Spleen (tissue), 11 donors: ENCODE measurements around the gene FBXO41. TPM values are rescaled to one million over a fixed set of nuclear protein-coding genes. Genes with fewer than 3 reads are reported as not detected.
A peak's percentile ranks its signal among the peaks of the same experiment; 100 is the strongest.

Source experiments
- DNase-seq: peaks from one replicate; pipeline ENCODE4 v3.0.0-alpha.2; 2020
- H3K27ac ChIP-seq, 8 donors: fragments of 200-600 bp; sonication (generic) in 7 of 8; 1 replicate in 4 of 8; 2 replicates in 4 of 8; pipeline versions ENCODE4 v1.5.0 to v1.8.0; 2016 to 2021; ENCODE audit warnings: inconsistent platforms in 4 of 8, mild to moderate bottlenecking in 4 of 8, moderate library complexity in 1 of 8
- H3K27me3 ChIP-seq, 7 donors: fragments of 200-600 bp; sonication (generic) in 6 of 7; replicated peaks in 1 of 7; 1 replicate in 4 of 7; 2 replicates in 3 of 7; pipeline versions ENCODE4 v1.5.0 to v1.8.0; 2016 to 2021; ENCODE audit warnings: inconsistent platforms in 3 of 7, mild to moderate bottlenecking in 1 of 7
- H3K36me3 ChIP-seq, 6 donors: fragments of 200-600 bp; sonication (generic) in 5 of 6; 1 replicate in 4 of 6; 2 replicates in 2 of 6; pipeline versions ENCODE4 v1.5.0 to v1.8.0; 2016 to 2021; ENCODE audit warnings: inconsistent platforms in 2 of 6
- H3K4me1 ChIP-seq, 6 donors: fragments of 200-600 bp; sonication (generic) in 5 of 6; 1 replicate in 3 of 6; 2 replicates in 3 of 6; pipeline versions ENCODE4 v1.5.0 to v1.8.0; 2016 to 2021; ENCODE audit warnings: inconsistent platforms in 3 of 6
- H3K4me3 ChIP-seq, 8 donors: fragments of 200-600 bp; sonication (generic) in 7 of 8; 1 replicate in 4 of 8; 2 replicates in 4 of 8; pipeline versions ENCODE4 v1.5.0 to v1.8.0; 2016 to 2021; ENCODE audit warnings: inconsistent platforms in 4 of 8, mild to moderate bottlenecking in 4 of 8, moderate library complexity in 2 of 8
- H3K9me3 ChIP-seq, 8 donors: fragments of 200-600 bp; sonication (generic) in 7 of 8; 1 replicate in 4 of 8; 2 replicates in 4 of 8; pipeline versions ENCODE4 v1.5.0 to v1.8.0; 2016 to 2021; ENCODE audit warnings: inconsistent platforms in 4 of 8
- POLR2A ChIP-seq, 3 donors: fragments of 450-650 bp; IDR thresholded peaks; one replicate each; pipeline ENCODE4 v1.5.1; 2017; ENCODE audit warnings: antibody characterized with exemption in 3 of 3, mild to moderate bottlenecking in 1 of 3
- POLR2AphosphoS5 ChIP-seq, 3 donors: sonication (generic); formaldehyde crosslinking; IDR thresholded peaks; one replicate each; pipeline ENCODE4 v1.5.1; 2017; ENCODE audit warnings: antibody characterized with exemption in 3 of 3
- WGBS, 5 donors: extraction: QIAGEN DNeasy Blood & Tissue Kit in 3 of 5; methylation state at CpG; one replicate each; pipeline versions ENCODE4 v1.1.5 to v1.1.7; 2013 to 2018; 5-methylcytosine and 5-hydroxymethylcytosine counted together
- intact Hi-C: fragments of 100-400 bp; cut with DNase I; formaldehyde crosslinking; loops from one replicate; pipeline ENCODE4 v1.15.0; 2023; ENCODE audit warnings: low total_unique reads
- polyA plus RNA-seq, 3 donors: library from polyadenylated mRNA; stranded (reverse); fragments of 200-250 nt; gene quantifications; one replicate each; pipeline ENCODE4 v1.2.1, GENCODE V29; 2013
- total RNA-seq, 7 donors: library from RNA; depleted of rRNA in 3 of 7; stranded (reverse); fragments of >200 nt in 3 of 7; fragmentation: NEBNext Ultra II Directional in 4 of 7; extraction: Animal tissue kit (Norgen Biotek cat#: 25700) in 4 of 7; gene quantifications; one replicate each; pipeline versions ENCODE4 v1.1.0 to v1.2.1, GENCODE V29; 2016 to 2021
- TF ChIP-seq, protein P1 (sequence below), 11 experiments: fragments of 200-600 bp in 7 of 11; fragments of 450-650 bp in 4 of 11; sonication (generic) in 4 of 11; IDR thresholded peaks in 8 of 11; conservative IDR thresholded peaks in 3 of 11; 1 replicate in 7 of 11; 2 replicates in 4 of 11; pipeline versions ENCODE4 v1.4.0 to v1.8.0; 2016 to 2021; ENCODE audit warnings: antibody characterized with exemption in 11 of 11, inconsistent platforms in 4 of 11, mild to moderate bottlenecking in 1 of 11
- donor health status: healthy with polysubstance abuse.
- donor health status: DM: no; HTN: no; CAD: no; lungs with moderate emphysema.
- donor health status: DM: no; HTN: no; CAD: no.
- donor health status: Bipolar disorder and iron deficiency.
- donor health status: healthy.
- donor health status: DM: no; HTN: no; CAD: no.
- donor health status: DM: yes; HTN: yes; CAD: no.

The FBXO41 gene
- total and polyA plus RNA-seq, 10 donors, result 4.8 to 15.9 (median 12.6) TPM

- TF ChIP-seq POLR2AphosphoS5 (IDR thresholded peaks at IDR 0.05) (peak in 2 of 3 donors; percentile 12 to 15), POLR2A (IDR thresholded peaks at IDR 0.05) (no peak)
- 51 to 64% (median 55%) methylated on average over 10 of the region's 10 CpGs for WGBS, 5 donors
- peaks cover 0 to 68% (median 27%) of the 10 kb centered on the region in 6 donors for H3K36me3 ChIP-seq
- H3K27ac ChIP-seq, result no peak overlapping the region
- H3K4me3 ChIP-seq, result no peak overlapping the region
- peaks cover 0 to 6% (median 0%) of the 10 kb centered on the region in 6 donors for H3K4me1 ChIP-seq
- intact Hi-C loops, result no loop called here
- DNase-seq, result no peak
- no peaks in the 10 kb centered on the region for H3K27me3 ChIP-seq
- H3K9me3 ChIP-seq, result no peaks in the 10 kb centered on the region
These were observed 26.7 kb downstream of the FBXO41 start for GRCh38 chr2:73257425-73258125.

DNA sequence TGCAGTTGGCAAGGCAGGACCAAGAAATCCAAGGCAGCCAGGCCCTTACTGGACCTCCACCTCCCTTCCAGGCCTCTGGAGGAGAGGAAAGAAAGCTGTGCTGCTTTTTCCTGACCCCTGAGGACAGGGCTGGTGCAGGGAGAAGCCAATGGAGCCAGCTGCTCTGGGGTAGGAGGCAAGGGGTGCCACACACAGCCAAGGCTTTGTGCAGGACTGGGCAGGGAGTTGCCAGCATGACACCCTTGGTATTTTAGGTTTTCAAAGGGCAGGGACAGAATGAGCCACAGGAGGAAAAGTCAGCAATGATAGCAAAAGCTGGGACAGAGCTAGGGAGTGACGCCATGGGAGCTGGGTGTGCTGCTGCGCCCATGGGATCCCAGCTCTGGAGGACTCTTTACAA lies 27.3 kb downstream of the FBXO41 start:
- peaks cover 0 to 6% (median 0%) of the 10 kb centered on the region in 6 donors for H3K4me1 ChIP-seq
- WGBS, 5 donors, result 87 to 100% (median 95%) methylated on average over 2 of the region's 2 CpGs
- TF ChIP-seq POLR2AphosphoS5 (IDR thresholded peaks at IDR 0.05) (no peak), POLR2A (IDR thresholded peaks at IDR 0.05) (no peak)
- TF ChIP-seq, protein P1, sequence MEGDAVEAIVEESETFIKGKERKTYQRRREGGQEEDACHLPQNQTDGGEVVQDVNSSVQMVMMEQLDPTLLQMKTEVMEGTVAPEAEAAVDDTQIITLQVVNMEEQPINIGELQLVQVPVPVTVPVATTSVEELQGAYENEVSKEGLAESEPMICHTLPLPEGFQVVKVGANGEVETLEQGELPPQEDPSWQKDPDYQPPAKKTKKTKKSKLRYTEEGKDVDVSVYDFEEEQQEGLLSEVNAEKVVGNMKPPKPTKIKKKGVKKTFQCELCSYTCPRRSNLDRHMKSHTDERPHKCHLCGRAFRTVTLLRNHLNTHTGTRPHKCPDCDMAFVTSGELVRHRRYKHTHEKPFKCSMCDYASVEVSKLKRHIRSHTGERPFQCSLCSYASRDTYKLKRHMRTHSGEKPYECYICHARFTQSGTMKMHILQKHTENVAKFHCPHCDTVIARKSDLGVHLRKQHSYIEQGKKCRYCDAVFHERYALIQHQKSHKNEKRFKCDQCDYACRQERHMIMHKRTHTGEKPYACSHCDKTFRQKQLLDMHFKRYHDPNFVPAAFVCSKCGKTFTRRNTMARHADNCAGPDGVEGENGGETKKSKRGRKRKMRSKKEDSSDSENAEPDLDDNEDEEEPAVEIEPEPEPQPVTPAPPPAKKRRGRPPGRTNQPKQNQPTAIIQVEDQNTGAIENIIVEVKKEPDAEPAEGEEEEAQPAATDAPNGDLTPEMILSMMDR (IDR thresholded peaks at IDR 0.05 in 8 of 11, conservative IDR thresholded peaks at IDR 0.05 in 3 of 11), result no peak
- H3K9me3 ChIP-seq, result no peaks in the 10 kb centered on the region
- H3K4me3 ChIP-seq, result no peak overlapping the region
- no peak for DNase-seq
- peaks cover 0 to 68% (median 33%) of the 10 kb centered on the region in 6 donors for H3K36me3 ChIP-seq
- no peak overlapping the region for H3K27ac ChIP-seq
- H3K27me3 ChIP-seq, result no peaks in the 10 kb centered on the region
- intact Hi-C loops, result no loop called here

- WGBS, 5 donors, result 31 to 100% (median 74%) methylated on average over 1 of the region's 1 CpG
- intact Hi-C loops, result no loop called here
- no peak for TF ChIP-seq POLR2AphosphoS5 (IDR thresholded peaks at IDR 0.05)
- TF ChIP-seq, protein P1 (IDR thresholded peaks at IDR 0.05 in 8 of 11, conservative IDR thresholded peaks at IDR 0.05 in 3 of 11), result no peak
These were observed 27.7 kb downstream of the FBXO41 start for GRCh38 chr2:73256618-73256922.

DNA sequence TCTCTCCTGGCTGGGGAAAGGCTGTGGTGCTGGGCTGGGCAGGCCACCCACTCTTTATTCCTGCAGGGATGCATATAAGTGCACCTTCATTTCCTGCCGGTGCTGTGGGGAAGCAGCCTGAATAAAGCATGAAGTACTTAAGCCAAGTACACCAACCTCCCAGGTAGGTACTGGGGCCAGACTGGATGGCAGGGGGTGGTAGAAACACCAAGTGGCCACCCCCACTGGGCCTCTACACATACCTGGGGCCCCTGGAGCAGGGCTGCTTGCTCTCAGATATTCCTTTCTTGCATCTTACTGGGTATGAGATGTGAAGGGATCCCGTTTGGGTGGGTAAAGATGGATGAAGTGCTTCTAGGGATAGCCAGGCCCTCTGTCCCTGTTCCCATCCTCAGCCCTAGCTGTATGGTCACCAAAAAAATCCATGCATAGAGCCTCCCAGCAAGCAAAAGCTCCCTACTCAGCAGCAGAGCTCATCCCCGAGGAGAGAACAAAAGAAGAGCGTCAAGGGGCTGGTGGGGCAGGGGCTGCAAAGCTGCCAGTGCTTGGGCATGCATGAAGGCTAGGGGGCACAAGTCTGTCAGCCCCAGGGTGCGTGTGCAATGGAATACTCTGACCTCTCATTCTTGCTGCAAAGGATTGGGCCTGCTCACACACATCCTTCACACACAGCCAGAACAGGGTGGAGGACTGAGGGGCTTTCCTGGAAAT lies 28.2 kb downstream of the FBXO41 start:
- Histone ChIP-seq H3K36me3 (peaks cover 0 to 77% (median 42%) of the 10 kb centered on the region in 6 donors), H3K4me1 (peaks cover 0 to 6% (median 0%) of the 10 kb centered on the region in 6 donors), H3K9me3 (no peaks in the 10 kb centered on the region), H3K4me3 (no peak overlapping the region), H3K27me3 (no peaks in the 10 kb centered on the region), H3K27ac (no peak overlapping the region)
- intact Hi-C loops, result no loop called here
- no peak for DNase-seq
- TF ChIP-seq, protein P1 (IDR thresholded peaks at IDR 0.05 in 8 of 11, conservative IDR thresholded peaks at IDR 0.05 in 3 of 11), result no peak
- TF ChIP-seq POLR2A (IDR thresholded peaks at IDR 0.05) (no peak), POLR2AphosphoS5 (IDR thresholded peaks at IDR 0.05) (no peak)
- WGBS, 5 donors, result 77 to 86% (median 81%) methylated on average over 5 of the region's 5 CpGs

More at GRCh38 chr2:73256618-73256922, 27.7 kb downstream of the FBXO41 start:
- Histone ChIP-seq H3K27ac (no peak overlapping the region), H3K4me3 (no peak overlapping the region), H3K27me3 (no peaks in the 10 kb centered on the region), H3K4me1 (peaks cover 0 to 6% (median 0%) of the 10 kb centered on the region in 6 donors), H3K36me3 (peaks cover 0 to 72% (median 37%) of the 10 kb centered on the region in 6 donors), H3K9me3 (no peaks in the 10 kb centered on the region)
- no peak for DNase-seq
